Osteocyte (in vitro differentiated cells): ENCODE measurements around the gene ST8SIA5. TPM values are rescaled to one million over a fixed set of nuclear protein-coding genes. Genes with fewer than 3 reads are reported as not detected.

Experiments used
- DNase-seq: peaks from one replicate; pipeline ENCODE4 v3.0.0; 2021; ENCODE audit warnings: mixed read lengths; ENCODE audit not compliant: unreplicated experiment; ENCODE audit errors: extremely low spot score
- H3K27ac Mint-ChIP-seq: one replicate; pipeline ENCODE4 v1.8.0; 2021; ENCODE audit warnings: mild to moderate bottlenecking, mixed read lengths; ENCODE audit not compliant: unreplicated experiment
- H3K27me3 Mint-ChIP-seq: one replicate; pipeline ENCODE4 v1.8.0; 2021; ENCODE audit warnings: mixed read lengths; ENCODE audit not compliant: unreplicated experiment
- H3K36me3 Mint-ChIP-seq: one replicate; pipeline ENCODE4 v1.8.0; 2021; ENCODE audit warnings: mixed read lengths; ENCODE audit not compliant: unreplicated experiment
- H3K4me1 Mint-ChIP-seq: one replicate; pipeline ENCODE4 v1.8.0; 2021; ENCODE audit warnings: mixed read lengths; ENCODE audit not compliant: unreplicated experiment
- H3K4me3 Mint-ChIP-seq: one replicate; pipeline ENCODE4 v1.8.0; 2021; ENCODE audit warnings: mild to moderate bottlenecking, moderate library complexity, mixed read lengths; ENCODE audit not compliant: unreplicated experiment
- H3K9me3 Mint-ChIP-seq: one replicate; pipeline ENCODE4 v1.8.0; 2021; ENCODE audit warnings: mixed read lengths; ENCODE audit not compliant: unreplicated experiment
- total RNA-seq: library from RNA; stranded (reverse); gene quantifications from 2 replicates; pipeline ENCODE4 v1.2.1, GENCODE V29; 2021
- TF ChIP-seq, protein P1 (sequence below): fragments of 200-600 bp; sonication (generic); IDR thresholded peaks from 2 replicates; pipeline ENCODE4 v1.5.0; 2021; ENCODE audit warnings: antibody characterized with exemption, mild to moderate bottlenecking, moderate library complexity

The ST8SIA5 gene
- total RNA-seq, 1 donor from 2014 or later: 0.30 TPM

DNA sequence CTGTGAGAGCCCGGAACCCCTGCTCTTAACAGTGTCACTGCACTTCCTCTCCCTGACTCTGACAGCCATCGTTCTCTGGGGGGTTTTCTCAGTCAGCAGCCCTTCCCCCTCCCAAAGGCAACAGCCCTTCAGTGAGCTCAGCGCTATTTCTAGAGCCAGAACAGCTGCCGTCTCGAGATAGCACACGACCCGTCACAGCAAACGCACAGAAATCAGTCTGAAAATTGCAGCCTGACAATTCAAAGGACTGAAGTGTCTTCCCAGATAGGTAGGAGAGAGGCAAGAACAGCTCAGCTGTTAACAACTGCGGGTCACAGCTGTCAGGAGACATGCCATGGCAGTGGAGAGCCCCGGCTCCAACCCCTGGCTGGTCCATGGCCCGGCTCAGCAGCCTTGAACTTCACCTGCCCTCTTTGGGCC, 45.4 kb downstream of the ST8SIA5 start:
- H3K4me1 Mint-ChIP-seq: no peaks in the 10 kb centered on the region
- TF ChIP-seq, protein P1, sequence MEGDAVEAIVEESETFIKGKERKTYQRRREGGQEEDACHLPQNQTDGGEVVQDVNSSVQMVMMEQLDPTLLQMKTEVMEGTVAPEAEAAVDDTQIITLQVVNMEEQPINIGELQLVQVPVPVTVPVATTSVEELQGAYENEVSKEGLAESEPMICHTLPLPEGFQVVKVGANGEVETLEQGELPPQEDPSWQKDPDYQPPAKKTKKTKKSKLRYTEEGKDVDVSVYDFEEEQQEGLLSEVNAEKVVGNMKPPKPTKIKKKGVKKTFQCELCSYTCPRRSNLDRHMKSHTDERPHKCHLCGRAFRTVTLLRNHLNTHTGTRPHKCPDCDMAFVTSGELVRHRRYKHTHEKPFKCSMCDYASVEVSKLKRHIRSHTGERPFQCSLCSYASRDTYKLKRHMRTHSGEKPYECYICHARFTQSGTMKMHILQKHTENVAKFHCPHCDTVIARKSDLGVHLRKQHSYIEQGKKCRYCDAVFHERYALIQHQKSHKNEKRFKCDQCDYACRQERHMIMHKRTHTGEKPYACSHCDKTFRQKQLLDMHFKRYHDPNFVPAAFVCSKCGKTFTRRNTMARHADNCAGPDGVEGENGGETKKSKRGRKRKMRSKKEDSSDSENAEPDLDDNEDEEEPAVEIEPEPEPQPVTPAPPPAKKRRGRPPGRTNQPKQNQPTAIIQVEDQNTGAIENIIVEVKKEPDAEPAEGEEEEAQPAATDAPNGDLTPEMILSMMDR: no peak
- peaks cover 7% of the 10 kb centered on the region for H3K27me3 Mint-ChIP-seq
- no peaks in the 10 kb centered on the region for H3K36me3 Mint-ChIP-seq
- H3K9me3 Mint-ChIP-seq: no peaks in the 10 kb centered on the region
- H3K4me3 Mint-ChIP-seq: no peak overlapping the region
- no peak overlapping the region for H3K27ac Mint-ChIP-seq
- no peak for DNase-seq

DNA sequence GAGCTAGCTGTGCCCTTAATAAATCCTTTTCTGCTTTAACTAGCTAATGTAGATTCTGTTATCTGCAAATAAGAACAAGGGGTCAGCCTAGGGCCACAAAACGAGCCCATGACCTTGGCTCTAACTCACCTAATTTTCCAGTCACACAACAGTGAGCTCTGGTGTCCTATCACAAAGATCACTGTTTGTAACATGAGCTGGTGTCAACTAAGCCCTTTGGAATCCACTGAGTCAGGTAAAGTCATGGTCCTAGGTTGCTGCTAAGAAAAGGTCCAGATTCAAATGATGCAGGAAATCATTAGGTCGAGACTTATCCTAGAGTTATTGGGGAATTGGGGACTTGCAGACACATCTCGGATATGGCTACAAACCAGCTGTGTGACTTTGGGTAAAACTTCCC, 49.9 kb downstream of the ST8SIA5 start:
- Mint-ChIP-seq H3K36me3 (no peaks in the 10 kb centered on the region), H3K27ac (no peak overlapping the region), H3K27me3 (peaks cover 9% of the 10 kb centered on the region), H3K4me1 (no peaks in the 10 kb centered on the region), H3K4me3 (no peak overlapping the region), H3K9me3 (no peaks in the 10 kb centered on the region)
- TF ChIP-seq, protein P1: no peak
- DNase-seq: no peak

DNA sequence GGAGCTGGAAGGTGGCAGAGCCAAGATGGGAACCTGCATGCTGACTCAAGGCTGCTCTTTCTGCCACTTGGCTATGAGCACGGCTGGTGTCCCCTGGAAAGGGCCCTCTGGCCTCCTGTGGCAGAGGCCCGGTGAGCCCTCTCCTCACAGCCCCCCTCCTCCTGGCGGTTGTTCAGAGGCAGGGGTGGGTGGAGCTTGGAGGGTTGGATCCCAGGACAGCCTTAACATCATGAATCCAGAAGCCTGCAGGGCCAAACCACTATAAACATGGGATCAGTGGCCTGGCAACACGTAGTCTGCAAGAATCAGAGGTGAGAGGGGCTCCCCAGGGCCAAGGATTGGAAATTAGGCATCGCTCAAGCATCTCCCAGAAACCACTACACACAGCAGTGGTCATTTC, 51.3 kb downstream of the ST8SIA5 start:
- DNase-seq: no peak
- peaks cover 7% of the 10 kb centered on the region for H3K27me3 Mint-ChIP-seq
- TF ChIP-seq, protein P1: no peak
- H3K27ac Mint-ChIP-seq: no peak overlapping the region
- no peaks in the 10 kb centered on the region for H3K9me3 Mint-ChIP-seq
- H3K4me3 Mint-ChIP-seq: no peak overlapping the region
- H3K4me1 Mint-ChIP-seq: no peaks in the 10 kb centered on the region
- no peaks in the 10 kb centered on the region for H3K36me3 Mint-ChIP-seq

DNA sequence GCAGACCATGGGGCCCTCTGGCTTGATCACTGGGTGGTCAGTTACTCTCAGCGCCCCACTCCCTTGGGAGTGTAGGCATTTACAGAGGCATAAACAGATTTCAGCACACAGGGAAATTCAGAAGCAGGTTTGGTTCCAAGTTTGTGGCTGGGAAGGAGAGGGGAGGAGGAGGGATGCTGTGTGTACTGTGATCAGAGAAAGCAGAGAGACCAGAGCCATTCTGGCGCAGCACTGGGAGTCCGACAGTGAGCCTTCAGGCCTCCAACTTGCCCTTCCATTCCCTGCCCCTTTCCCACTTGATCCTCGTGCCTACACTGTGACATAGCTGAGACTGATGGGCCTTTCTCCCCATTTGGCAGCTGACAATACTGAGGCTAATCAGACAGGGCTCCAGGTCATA, 52.0 kb downstream of the ST8SIA5 start:
- Mint-ChIP-seq H3K27me3 (peaks cover 7% of the 10 kb centered on the region), H3K36me3 (no peaks in the 10 kb centered on the region), H3K9me3 (no peaks in the 10 kb centered on the region), H3K4me1 (no peaks in the 10 kb centered on the region), H3K27ac (no peak overlapping the region), H3K4me3 (no peak overlapping the region)
- TF ChIP-seq, protein P1: no peak
- DNase-seq: no peak

DNA sequence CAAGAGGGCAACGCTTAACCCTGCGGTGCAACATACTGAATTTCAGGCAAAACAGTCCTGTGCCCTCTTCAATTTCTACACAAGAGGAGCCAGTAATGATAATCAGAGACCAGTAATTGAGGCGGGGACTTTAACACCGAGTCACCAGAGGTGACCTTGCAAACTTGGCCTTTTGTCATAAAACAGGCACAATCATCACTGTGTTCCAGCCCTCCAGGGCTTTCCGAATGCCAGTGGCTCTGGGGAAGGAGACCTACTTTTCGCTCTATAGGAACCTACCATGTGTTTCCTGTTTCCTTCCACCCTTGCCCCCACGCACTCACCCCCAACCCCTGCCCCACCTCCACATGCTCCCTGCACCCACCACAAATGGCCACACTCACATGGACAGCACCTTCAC, 52.7 kb downstream of the ST8SIA5 start:
- H3K27ac Mint-ChIP-seq: no peak overlapping the region
- H3K36me3 Mint-ChIP-seq: no peaks in the 10 kb centered on the region
- peaks cover 5% of the 10 kb centered on the region for H3K27me3 Mint-ChIP-seq

More for the DNA sequence above, 52.7 kb downstream of the ST8SIA5 start:
- no peak for DNase-seq
- TF ChIP-seq, protein P1: no peak
- Mint-ChIP-seq H3K9me3 (no peaks in the 10 kb centered on the region), H3K4me3 (no peak overlapping the region), H3K4me1 (no peaks in the 10 kb centered on the region)
